Measurements from ENCODE around the gene RPS19.

RPS19 gene

DNA sequence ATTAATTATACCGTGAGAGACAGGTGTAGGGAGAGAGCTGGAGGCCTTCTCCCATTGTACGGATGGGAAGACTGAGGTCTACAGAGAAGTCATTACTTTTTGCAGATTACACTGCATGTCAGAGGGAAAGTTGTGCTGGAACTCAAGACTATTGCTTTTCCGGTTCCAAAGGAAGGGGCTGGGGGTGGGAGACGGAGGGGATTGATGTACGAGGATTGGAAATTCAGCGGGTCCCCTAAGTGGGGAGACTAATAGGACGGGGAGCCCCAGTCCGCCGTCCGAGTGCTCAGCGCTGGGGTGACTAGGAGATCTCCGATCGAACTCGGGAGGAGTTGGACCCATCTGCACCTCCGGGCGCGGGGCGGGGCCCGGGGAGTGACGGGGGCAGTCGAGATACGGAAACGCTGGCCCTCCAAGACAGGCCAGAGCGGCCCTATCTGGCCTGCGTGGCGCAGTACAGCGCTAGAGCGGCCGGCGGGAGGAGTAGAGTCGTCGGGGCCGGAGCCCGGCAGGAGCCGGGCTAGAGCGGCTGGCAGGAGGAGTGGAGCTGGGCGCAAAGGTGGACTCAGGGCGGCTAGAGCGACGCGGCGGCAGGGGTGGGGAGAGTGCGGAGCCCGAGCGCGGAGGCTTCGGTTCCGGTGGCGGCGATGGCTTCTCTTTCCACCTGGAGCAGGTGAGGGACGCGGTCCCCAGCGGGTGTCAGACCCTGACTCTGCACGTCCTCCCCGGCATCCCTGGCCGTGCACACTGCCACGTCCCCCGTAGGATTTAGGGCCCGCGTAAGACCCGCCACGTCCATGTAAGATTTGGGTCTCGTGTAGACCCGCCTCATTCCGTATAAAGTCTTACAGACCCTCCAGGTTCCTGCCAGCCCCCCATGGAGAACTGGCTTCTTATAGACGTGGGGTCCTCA, 24.0 kb downstream of the RPS19 start:
- ChIA-PET CTCF (interaction anchor here (1.3 to 1.7 kb wide), 5 partner anchors 11 to 74 kb away, joined by 3 to 9 read pairs (median 4); no protein-coding TSS in a partner anchor), POLR2A (interaction anchor here (0.6 to 1.3 kb wide), 5 partner anchors 9 to 24 kb away, joined by 3 to 9 read pairs (median 3); partner anchors contain the start of gene RPS19)
- peak; percentile 75 for DNase-seq (ENCODE audit: low read depth, low spot score)
- TF ChIP-seq CTCF (IDR thresholded peaks at IDR 0.05; ENCODE audit: insufficient read depth, low read length, missing control alignments) = peak; percentile 16
- H3K4me3 ChIP-seq (ENCODE audit: low read depth, low read length) = peak overlapping the region; percentile 98

GRCh38 chr19:41886761-41887710, 27.0 kb downstream of the RPS19 start:
- POLR2A ChIA-PET = interaction anchor here (0.9 kb wide), 1 partner anchor 25 kb away, joined by 4 read pairs; no protein-coding TSS in a partner anchor
- CTCF ChIA-PET = interaction anchor here (1.2 to 1.5 kb wide), 4 partner anchors 11 to 71 kb away, joined by 3 to 4 read pairs (median 3); partner anchors contain the start of gene CD79A
- DNase-seq (ENCODE audit: low read depth, low spot score) = no peak
- H3K4me3 ChIP-seq (ENCODE audit: low read depth, low read length) = no peak overlapping the region
- no peak for TF ChIP-seq CTCF (IDR thresholded peaks at IDR 0.05; ENCODE audit: insufficient read depth, low read length, missing control alignments)

DNA sequence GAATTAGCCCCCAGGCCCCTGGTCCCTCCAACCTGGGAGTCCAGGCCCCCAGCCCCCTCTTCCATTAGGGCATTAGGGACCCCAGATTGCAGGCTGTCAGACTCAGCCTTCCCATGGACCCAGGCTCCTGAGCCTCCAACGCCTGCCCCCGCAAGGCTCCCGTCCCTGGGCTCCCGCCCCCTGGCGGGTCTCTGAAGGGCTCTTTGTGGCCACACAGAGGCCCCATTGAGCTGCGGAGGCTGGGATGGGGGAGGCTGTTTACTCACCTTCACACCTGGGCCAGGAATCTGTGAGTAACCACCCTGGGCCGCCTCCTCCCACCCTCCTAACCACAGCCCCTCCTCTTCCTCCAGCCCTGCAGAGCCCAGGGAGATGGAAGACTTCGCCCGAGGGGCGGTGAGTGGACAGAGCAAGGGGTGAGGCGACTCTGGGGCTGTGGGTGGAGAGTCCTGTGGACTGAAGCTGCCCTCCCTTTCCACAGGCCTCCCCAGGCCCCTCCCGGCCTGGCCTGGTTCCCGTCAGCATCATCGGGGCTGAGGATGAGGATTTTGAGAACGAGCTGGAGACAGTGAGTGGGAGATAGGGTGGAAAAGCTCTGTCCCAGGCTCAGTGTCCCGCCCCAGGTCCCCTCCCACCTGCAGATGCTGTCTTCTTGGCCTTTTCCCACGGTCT, 27.8 kb downstream of the RPS19 start:
- TF ChIP-seq CTCF (IDR thresholded peaks at IDR 0.05; ENCODE audit: insufficient read depth, low read length, missing control alignments) = no peak
- ChIA-PET POLR2A (no interaction called here), CTCF (interaction anchor here (0.8 to 1.4 kb wide), 3 partner anchors 14 to 70 kb away, joined by 3 to 4 read pairs (median 3); no protein-coding TSS in a partner anchor)
- no peak overlapping the region for H3K4me3 ChIP-seq (ENCODE audit: low read depth, low read length)
- no peak for DNase-seq (ENCODE audit: low read depth, low spot score)

DNA sequence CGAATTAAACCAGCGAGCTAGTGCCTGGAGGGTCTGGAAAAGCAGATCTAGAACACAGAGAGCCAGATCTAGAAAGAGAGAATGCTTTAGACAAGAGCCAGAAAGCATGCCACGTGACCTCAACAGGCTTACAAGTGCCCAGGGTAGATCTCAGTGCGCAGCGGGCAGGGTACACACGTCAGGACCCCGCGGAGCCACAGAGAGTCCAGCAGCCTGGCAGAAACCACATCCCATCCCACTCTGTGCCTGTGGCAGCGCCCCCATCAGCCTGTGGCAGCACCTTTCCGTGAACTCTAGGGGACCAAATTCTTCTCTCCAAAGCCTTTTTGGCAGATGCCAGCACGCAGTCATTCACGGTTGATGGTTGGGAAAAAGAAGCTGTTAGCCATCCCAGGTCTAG, 28.9 kb downstream of the RPS19 start:
- CTCF ChIA-PET = interaction anchor here (1.0 kb wide), 1 partner anchor 51 kb away, joined by 3 read pairs; no protein-coding TSS in a partner anchor
- POLR2A ChIA-PET = no interaction called here
- no peak for TF ChIP-seq CTCF (IDR thresholded peaks at IDR 0.05; ENCODE audit: insufficient read depth, low read length, missing control alignments)
- no peak overlapping the region for H3K4me3 ChIP-seq (ENCODE audit: low read depth, low read length)
- no peak for DNase-seq (ENCODE audit: low read depth, low spot score)

DNA sequence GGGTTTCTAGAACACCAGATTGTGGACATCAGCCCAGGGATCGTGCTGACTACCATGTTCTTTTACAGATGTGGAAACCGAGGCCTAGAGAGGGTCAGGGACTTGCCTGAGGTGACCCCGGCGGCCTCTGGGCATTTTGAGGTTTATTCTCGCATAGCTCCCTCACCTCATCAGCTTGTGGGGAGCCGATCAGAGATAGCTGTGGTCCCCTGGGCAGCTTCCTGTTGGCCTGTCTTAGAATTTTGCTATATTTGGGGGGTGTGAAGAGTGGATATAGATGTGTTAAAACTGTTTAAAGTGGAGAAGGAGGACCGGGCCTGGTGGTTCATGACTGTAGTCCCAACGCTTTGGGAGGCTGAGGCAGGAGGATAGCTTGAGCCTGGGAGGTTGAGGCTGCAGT, 29.8 kb downstream of the RPS19 start:
- POLR2A ChIA-PET = interaction anchor here (0.6 kb wide), 1 partner anchor 21 kb away, joined by 3 read pairs; no protein-coding TSS in a partner anchor
- TF ChIP-seq CTCF (IDR thresholded peaks at IDR 0.05; ENCODE audit: insufficient read depth, low read length, missing control alignments) = no peak
- no peak overlapping the region for H3K4me3 ChIP-seq (ENCODE audit: low read depth, low read length)
- CTCF ChIA-PET = no interaction called here
- no peak for DNase-seq (ENCODE audit: low read depth, low spot score)
